HepG2 (cell line): Measurements from ENCODE around the gene CENPC. TPM values are rescaled to one million over a fixed set of nuclear protein-coding genes. Genes with fewer than 3 reads are reported as not detected.

Experiments used
- ATAC-seq: fragments of 200-7000 bp; cut with Tn5 transposase; 3 replicates; pipeline ENCODE4 v1.9.1; 2020; ENCODE audit warnings: mild to moderate bottlenecking, moderate library complexity
- BruUV-seq: library from RNA; stranded (reverse); fragments of 400-500 nt; replicated peaks from 2 replicates; lab custom pipeline; 2021; lab: Mats Ljungman, UMichigan
- CTCF ChIA-PET: fragments of 300-600 bp; formaldehyde crosslinking; extraction: SDS; loops from one replicate; lab custom pipeline; 2021; ENCODE audit warnings: low total read pairs, inconsistent platforms, low intra/inter-chr PET ratio; lab: Yijun Ruan, JAX
- POLR2A ChIA-PET: fragments of 350-600 bp; sonication (Branson Sonifier 250); formaldehyde crosslinking; loops from one replicate; lab custom pipeline; 2020; ENCODE audit warnings: antibody characterized with exemption, inconsistent platforms; lab: Yijun Ruan, JAX
- DNase-seq: peaks from one replicate; pipeline ENCODE4 v3.0.0-alpha.2; 2015; ENCODE audit warnings: low spot score
- FAIRE-seq: peaks from 3 replicates; lab custom pipeline; 2011; peaks lifted over from hg19 to GRCh38; lab: Jason Lieb, UNC
- H2AFZ ChIP-seq: one replicate; pipeline ENCODE4 v1.6.1; 2011; ENCODE audit warnings: low read length, inconsistent platforms
- H3K27ac ChIP-seq: fragments of 300-600 bp; 3 replicates; pipeline ENCODE4 v1.8.0; 2011; ENCODE audit warnings: mixed run types, mild to moderate bottlenecking, mixed read lengths, low read length, inconsistent platforms; ENCODE audit not compliant: insufficient read depth; ENCODE audit errors: extremely low read length
- H3K27me3 ChIP-seq, 2 experiments: fragments of 200-600 bp in 1 of 2; 2 replicates in 1 of 2; 3 replicates in 1 of 2; pipeline versions ENCODE4 v1.6.0 to v1.8.0; 2011; ENCODE audit warnings: low read length in 2 of 2, mild to moderate bottlenecking in 2 of 2, moderate library complexity in 2 of 2, inconsistent platforms in 1 of 2; ENCODE audit not compliant: insufficient read depth in 2 of 2, control insufficient read depth in 1 of 2
- H3K36me3 ChIP-seq, 2 experiments: fragments of 200-600 bp in 1 of 2; replicated peaks in 1 of 2; 2 replicates in 1 of 2; 3 replicates in 1 of 2; pipeline versions ENCODE4 v1.5.1 to v1.8.0; 2011; ENCODE audit warnings: low read length in 2 of 2, inconsistent platforms in 1 of 2; ENCODE audit not compliant: insufficient read depth in 2 of 2, control insufficient read depth in 1 of 2
- H3K4me1 ChIP-seq: 2 replicates; pipeline ENCODE4 v1.5.1; 2012; ENCODE audit warnings: low read length, inconsistent platforms; ENCODE audit not compliant: insufficient read depth
- H3K4me2 ChIP-seq: 2 replicates; pipeline ENCODE4 v1.6.0; 2011; ENCODE audit warnings: low read depth, low read length, inconsistent platforms
- H3K4me3 ChIP-seq, 3 experiments: fragments of 200-600 bp in 1 of 3; sonication (generic), shearing (Covaris generic) in 1 of 3; replicated peaks in 1 of 3; 2 replicates each; pipeline ENCODE4 v1.5.1; 2011 to 2016; ENCODE audit warnings: low read length in 3 of 3, inconsistent platforms in 2 of 3, low read depth in 2 of 3, mild to moderate bottlenecking in 2 of 3, control low read depth in 1 of 3, mixed read lengths in 1 of 3; ENCODE audit not compliant: insufficient read depth in 1 of 3
- H3K79me2 ChIP-seq: one replicate; pipeline ENCODE4 v1.6.1; 2011; ENCODE audit warnings: low read length, inconsistent platforms; ENCODE audit not compliant: insufficient read depth
- H3K9ac ChIP-seq: 2 replicates; pipeline ENCODE4 v1.6.0; 2011; ENCODE audit warnings: mild to moderate bottlenecking, low read depth, low read length, inconsistent platforms; ENCODE audit not compliant: insufficient read depth
- H3K9me3 ChIP-seq: 2 replicates; pipeline ENCODE4 v1.5.1; 2012; ENCODE audit warnings: mild to moderate bottlenecking, low read length
- H4K20me1 ChIP-seq: 2 replicates; pipeline ENCODE4 v1.6.0; 2011; ENCODE audit warnings: inconsistent platforms, mild to moderate bottlenecking, low read length, moderate library complexity; ENCODE audit not compliant: insufficient read depth
- BRCA1 ChIP-seq: sonication (generic); formaldehyde crosslinking; IDR thresholded peaks from 2 replicates; pipeline ENCODE4 v1.4.0; 2020; ENCODE audit warnings: missing genetic modification reagents
- CREB1 ChIP-seq, 2 experiments: fragments of 450-650 bp in 1 of 2; IDR thresholded peaks; 2 replicates each; pipeline ENCODE4 v1.6.1; 2016 to 2017; ENCODE audit warnings: control low read depth in 1 of 2, mild to moderate bottlenecking in 1 of 2, missing compliant biosample characterization in 1 of 2, missing genetic modification characterization in 1 of 2
- GZF1 ChIP-seq: sonication (generic); formaldehyde crosslinking; IDR thresholded peaks from 2 replicates; pipeline ENCODE4 v1.5.1; 2020; ENCODE audit warnings: mild to moderate bottlenecking, missing genetic modification reagents
- HHEX ChIP-seq: IDR thresholded peaks from 2 replicates; pipeline ENCODE4 v1.6.1; 2016; ENCODE audit warnings: control low read depth
- KMT2B ChIP-seq: IDR thresholded peaks from 2 replicates; pipeline ENCODE4 v1.6.1; 2016; ENCODE audit warnings: missing genetic modification reagents, missing compliant biosample characterization
- SAFB2 ChIP-seq: sonication (generic); formaldehyde crosslinking; IDR thresholded peaks from 2 replicates; pipeline ENCODE4 v1.5.1; 2020; ENCODE audit warnings: missing genetic modification reagents, low read depth, mild to moderate bottlenecking, borderline replicate concordance
- ZNF713 ChIP-seq: sonication (generic); formaldehyde crosslinking; IDR thresholded peaks from 2 replicates; pipeline ENCODE4 v1.4.0; 2020; ENCODE audit warnings: mild to moderate bottlenecking, missing genetic modification reagents
- ZNF766 ChIP-seq: sonication (generic); formaldehyde crosslinking; IDR thresholded peaks from 2 replicates; pipeline ENCODE4 v1.5.0; 2020; ENCODE audit warnings: missing genetic modification reagents, borderline replicate concordance
- WGBS: methylation state at CpG from one replicate; pipeline ENCODE4 v1.1.6; 2017; ENCODE audit warnings: low lambda C conversion rate; 5-methylcytosine and 5-hydroxymethylcytosine counted together
- in situ Hi-C: cut with HindIII; loops from 2 replicates; pipeline ENCODE4 v1.10.0; 2017; ENCODE audit warnings: low pct_unique_long_range_greater_than_20kb; ENCODE audit not compliant: extremely low pct_ligation_motif_present
- intact Hi-C: fragments of 100-400 bp; cut with micrococcal nuclease; formaldehyde crosslinking; loops from one replicate; pipeline ENCODE4 v1.10.0; 2022; ENCODE audit not compliant: unreplicated experiment
- polyA plus RNA-seq, 8 experiments: library from polyadenylated mRNA; depleted of rRNA in 3 of 8; stranded (reverse) in 7 of 8; unstranded in 1 of 8; fragments of >200 nt; fragmentation: Illumina TruSeq in 4 of 8; extraction: Trizol in 4 of 8; gene quantifications; 2 replicates each; pipeline versions ENCODE4 v1.2.1 to v1.2.3, GENCODE V29; 2011 to 2016; ENCODE audit warnings: low read depth in 4 of 8, missing spikeins in 1 of 8, mixed read lengths in 1 of 8; ENCODE audit not compliant: insufficient read depth in 1 of 8
- total RNA-seq, 5 experiments: library from RNA; depleted of rRNA; stranded (reverse); fragments of >200 nt; fragmentation: Illumina TruSeq; extraction: Trizol; gene quantifications; 2 replicates each; pipeline ENCODE4 v1.2.3, GENCODE V29; 2016; ENCODE audit warnings: low read depth in 1 of 5
- TF ChIP-seq, protein P1 (sequence below): sonication (generic); formaldehyde crosslinking; IDR thresholded peaks from 2 replicates; pipeline ENCODE4 v1.4.0; 2020; ENCODE audit warnings: missing genetic modification reagents
- TF ChIP-seq, protein P2 (sequence below): sonication (generic); formaldehyde crosslinking; IDR thresholded peaks from 2 replicates; pipeline ENCODE4 v1.4.0; 2020; ENCODE audit warnings: missing genetic modification reagents
- TF ChIP-seq, protein P3 (sequence below), 2 experiments: sonication (generic) in 1 of 2; formaldehyde crosslinking in 1 of 2; IDR thresholded peaks; 2 replicates each; pipeline versions ENCODE4 v1.4.0 to v1.6.1; 2018 to 2020; ENCODE audit warnings: missing genetic modification reagents in 2 of 2, borderline replicate concordance in 1 of 2, low read depth in 1 of 2, mild to moderate bottlenecking in 1 of 2, missing biosample characterization in 1 of 2
- TF ChIP-seq, protein P4 (sequence below): sonication (generic); formaldehyde crosslinking; conservative IDR thresholded peaks from 2 replicates; pipeline ENCODE4 v1.8.0; 2022; ENCODE audit warnings: missing genetic modification reagents
- TF ChIP-seq, protein P5 (sequence below): sonication (generic); formaldehyde crosslinking; IDR thresholded peaks from 2 replicates; pipeline ENCODE4 v1.4.0; 2020; ENCODE audit warnings: missing genetic modification reagents

CENPC gene
- total and polyA plus RNA-seq, 2 of the 13 experiments (the other 11 are each of a cell fraction or from before 2014, with no cell fraction given) = 4.7 to 16.4 TPM

DNA sequence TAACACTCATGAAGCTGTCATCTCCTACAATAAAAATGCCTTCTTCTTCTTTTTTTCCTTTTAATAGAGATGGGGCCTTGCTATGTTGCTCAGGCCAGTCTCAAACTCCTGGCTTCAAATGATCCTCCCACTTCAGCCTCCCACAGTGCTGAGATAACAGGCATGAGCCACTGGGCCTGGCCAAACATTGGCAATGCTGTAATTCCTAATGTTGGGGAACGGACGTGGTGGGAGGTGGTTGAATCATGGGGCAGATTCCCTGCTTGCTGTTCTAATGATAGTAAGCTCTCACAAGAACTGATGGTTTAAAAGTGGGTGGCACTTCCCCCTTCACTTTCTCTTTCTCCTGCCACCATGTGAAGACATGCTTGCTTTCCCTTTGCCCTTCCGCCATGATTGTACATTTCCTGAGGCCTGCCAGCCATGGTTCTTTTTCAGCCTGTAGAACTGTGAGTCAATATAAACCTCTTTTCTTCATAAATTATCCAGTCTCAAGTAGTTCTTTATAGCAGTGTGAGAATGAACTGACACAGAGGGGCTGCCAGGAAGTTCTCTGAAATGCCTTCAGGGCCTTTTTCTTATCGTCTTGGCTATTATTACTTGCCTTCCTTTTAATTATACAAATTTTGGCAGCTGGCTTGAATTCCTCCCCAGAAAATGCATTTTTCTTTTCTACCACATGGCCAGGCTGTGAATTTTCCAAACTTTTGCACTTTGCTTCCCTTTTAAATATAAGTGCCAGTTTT is 93.0 kb downstream of the CENPC start:
- 95% methylated on average over 4 of the region's 4 CpGs for WGBS
- Histone ChIP-seq H3K4me3 (no peak overlapping the region), H3K9me3 (no peaks in the 10 kb centered on the region), H3K4me1 (peaks cover 10% of the 10 kb centered on the region; the same call in 1 of the 2 replicates), H3K27ac (no peak overlapping the region), H3K27me3 (no peaks in the 10 kb centered on the region; a peak in 1 of 5 replicates), H3K4me2 (no peak overlapping the region), H3K79me2 (no peaks in the 10 kb centered on the region), H4K20me1 (no peaks in the 10 kb centered on the region), H3K9ac (no peak overlapping the region), H2AFZ (no peak overlapping the region), H3K36me3 (no peaks in the 10 kb centered on the region)
- ChIA-PET POLR2A (no interaction called here), CTCF (no interaction called here)
- no TSS peak for BruUV-seq
- in situ Hi-C loops = no loop called here
- DNase-seq (no peak), ATAC-seq (no peak), FAIRE-seq (no peak)
- intact Hi-C loops = no loop called here
- TF ChIP-seq HHEX (no peak), SAFB2 (no peak), BRCA1 (CRISPR knock-in tag) (no peak), ZNF713 (CRISPR knock-in tag) (no peak), CREB1 (IDR thresholded peaks at IDR 0.05) (no peak), CREB1 (CRISPR knock-in tag; IDR thresholded peaks at IDR 0.05) (no peak), GZF1 (CRISPR knock-in tag) (no peak), ZNF766 (CRISPR knock-in tag) (no peak), KMT2B (no peak)
- TF ChIP-seq, protein P1, sequence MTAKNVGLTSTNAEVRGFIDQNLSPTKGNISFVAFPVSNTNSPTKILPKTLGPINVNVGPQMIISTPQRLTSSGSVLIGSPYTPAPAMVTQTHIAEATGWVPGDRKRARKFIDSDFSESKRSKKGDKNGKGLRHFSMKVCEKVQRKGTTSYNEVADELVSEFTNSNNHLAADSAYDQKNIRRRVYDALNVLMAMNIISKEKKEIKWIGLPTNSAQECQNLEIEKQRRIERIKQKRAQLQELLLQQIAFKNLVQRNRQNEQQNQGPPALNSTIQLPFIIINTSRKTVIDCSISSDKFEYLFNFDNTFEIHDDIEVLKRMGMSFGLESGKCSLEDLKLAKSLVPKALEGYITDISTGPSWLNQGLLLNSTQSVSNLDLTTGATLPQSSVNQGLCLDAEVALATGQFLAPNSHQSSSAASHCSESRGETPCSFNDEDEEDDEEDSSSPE (CRISPR knock-in tag) = no peak
- TF ChIP-seq, protein P2, sequence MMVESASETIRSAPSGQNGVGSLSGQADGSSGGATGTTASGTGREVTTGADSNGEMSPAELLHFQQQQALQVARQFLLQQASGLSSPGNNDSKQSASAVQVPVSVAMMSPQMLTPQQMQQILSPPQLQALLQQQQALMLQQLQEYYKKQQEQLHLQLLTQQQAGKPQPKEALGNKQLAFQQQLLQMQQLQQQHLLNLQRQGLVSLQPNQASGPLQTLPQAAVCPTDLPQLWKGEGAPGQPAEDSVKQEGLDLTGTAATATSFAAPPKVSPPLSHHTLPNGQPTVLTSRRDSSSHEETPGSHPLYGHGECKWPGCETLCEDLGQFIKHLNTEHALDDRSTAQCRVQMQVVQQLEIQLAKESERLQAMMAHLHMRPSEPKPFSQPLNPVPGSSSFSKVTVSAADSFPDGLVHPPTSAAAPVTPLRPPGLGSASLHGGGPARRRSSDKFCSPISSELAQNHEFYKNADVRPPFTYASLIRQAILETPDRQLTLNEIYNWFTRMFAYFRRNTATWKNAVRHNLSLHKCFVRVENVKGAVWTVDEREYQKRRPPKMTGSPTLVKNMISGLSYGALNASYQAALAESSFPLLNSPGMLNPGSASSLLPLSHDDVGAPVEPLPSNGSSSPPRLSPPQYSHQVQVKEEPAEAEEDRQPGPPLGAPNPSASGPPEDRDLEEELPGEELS (CRISPR knock-in tag) = no peak
- TF ChIP-seq, protein P3, sequence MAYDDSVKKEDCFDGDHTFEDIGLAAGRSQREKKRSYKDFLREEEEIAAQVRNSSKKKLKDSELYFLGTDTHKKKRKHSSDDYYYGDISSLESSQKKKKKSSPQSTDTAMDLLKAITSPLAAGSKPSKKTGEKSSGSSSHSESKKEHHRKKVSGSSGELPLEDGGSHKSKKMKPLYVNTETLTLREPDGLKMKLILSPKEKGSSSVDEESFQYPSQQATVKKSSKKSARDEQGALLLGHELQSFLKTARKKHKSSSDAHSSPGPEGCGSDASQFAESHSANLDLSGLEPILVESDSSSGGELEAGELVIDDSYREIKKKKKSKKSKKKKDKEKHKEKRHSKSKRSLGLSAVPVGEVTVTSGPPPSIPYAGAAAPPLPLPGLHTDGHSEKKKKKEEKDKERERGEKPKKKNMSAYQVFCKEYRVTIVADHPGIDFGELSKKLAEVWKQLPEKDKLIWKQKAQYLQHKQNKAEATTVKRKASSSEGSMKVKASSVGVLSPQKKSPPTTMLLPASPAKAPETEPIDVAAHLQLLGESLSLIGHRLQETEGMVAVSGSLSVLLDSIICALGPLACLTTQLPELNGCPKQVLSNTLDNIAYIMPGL (CRISPR knock-in tag; IDR thresholded peaks at IDR 0.05; ENCODE audit: borderline replicate concordance in 1 of 2, low read depth in 1 of 2) = no peak
- TF ChIP-seq, protein P4, sequence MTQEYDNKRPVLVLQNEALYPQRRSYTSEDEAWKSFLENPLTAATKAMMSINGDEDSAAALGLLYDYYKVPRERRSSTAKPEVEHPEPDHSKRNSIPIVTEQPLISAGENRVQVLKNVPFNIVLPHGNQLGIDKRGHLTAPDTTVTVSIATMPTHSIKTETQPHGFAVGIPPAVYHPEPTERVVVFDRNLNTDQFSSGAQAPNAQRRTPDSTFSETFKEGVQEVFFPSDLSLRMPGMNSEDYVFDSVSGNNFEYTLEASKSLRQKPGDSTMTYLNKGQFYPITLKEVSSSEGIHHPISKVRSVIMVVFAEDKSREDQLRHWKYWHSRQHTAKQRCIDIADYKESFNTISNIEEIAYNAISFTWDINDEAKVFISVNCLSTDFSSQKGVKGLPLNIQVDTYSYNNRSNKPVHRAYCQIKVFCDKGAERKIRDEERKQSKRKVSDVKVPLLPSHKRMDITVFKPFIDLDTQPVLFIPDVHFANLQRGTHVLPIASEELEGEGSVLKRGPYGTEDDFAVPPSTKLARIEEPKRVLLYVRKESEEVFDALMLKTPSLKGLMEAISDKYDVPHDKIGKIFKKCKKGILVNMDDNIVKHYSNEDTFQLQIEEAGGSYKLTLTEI (CRISPR knock-in tag) = no peak
- TF ChIP-seq, protein P5, sequence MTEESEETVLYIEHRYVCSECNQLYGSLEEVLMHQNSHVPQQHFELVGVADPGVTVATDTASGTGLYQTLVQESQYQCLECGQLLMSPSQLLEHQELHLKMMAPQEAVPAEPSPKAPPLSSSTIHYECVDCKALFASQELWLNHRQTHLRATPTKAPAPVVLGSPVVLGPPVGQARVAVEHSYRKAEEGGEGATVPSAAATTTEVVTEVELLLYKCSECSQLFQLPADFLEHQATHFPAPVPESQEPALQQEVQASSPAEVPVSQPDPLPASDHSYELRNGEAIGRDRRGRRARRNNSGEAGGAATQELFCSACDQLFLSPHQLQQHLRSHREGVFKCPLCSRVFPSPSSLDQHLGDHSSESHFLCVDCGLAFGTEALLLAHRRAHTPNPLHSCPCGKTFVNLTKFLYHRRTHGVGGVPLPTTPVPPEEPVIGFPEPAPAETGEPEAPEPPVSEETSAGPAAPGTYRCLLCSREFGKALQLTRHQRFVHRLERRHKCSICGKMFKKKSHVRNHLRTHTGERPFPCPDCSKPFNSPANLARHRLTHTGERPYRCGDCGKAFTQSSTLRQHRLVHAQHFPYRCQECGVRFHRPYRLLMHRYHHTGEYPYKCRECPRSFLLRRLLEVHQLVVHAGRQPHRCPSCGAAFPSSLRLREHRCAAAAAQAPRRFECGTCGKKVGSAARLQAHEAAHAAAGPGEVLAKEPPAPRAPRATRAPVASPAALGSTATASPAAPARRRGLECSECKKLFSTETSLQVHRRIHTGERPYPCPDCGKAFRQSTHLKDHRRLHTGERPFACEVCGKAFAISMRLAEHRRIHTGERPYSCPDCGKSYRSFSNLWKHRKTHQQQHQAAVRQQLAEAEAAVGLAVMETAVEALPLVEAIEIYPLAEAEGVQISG (CRISPR knock-in tag) = no peak
